ENCODE data around the gene SLC25A10.
A peak's percentile ranks its signal among the peaks of the same experiment; 100 is the strongest.

The SLC25A10 gene

GRCh38 chr17:81687770-81688541 lies 24.1 kb upstream of the SLC25A10 start:
- no peak for DNase-seq

GRCh38 chr17:81688616-81689015 lies 23.5 kb upstream of the SLC25A10 start:
- no peak for DNase-seq

- DNase-seq, result no peak
Observed at GRCh38 chr17:81690066-81690465, 22.0 kb upstream of the SLC25A10 start.

GRCh38 chr17:81690549-81690948 lies 21.5 kb upstream of the SLC25A10 start:
- no peak for DNase-seq

GRCh38 chr17:81691196-81691595 lies 20.9 kb upstream of the SLC25A10 start:
- DNase-seq, result no peak

- no peak for DNase-seq
Observed at GRCh38 chr17:81691608-81692007, 20.5 kb upstream of the SLC25A10 start.

GRCh38 chr17:81693509-81694210 lies 18.4 kb upstream of the SLC25A10 start:
- DNase-seq, result no peak

GRCh38 chr17:81694810-81695209 lies 17.3 kb upstream of the SLC25A10 start:
- DNase-seq, result no peak

GRCh38 chr17:81695211-81695610 lies 16.9 kb upstream of the SLC25A10 start:
- DNase-seq, result no peak

GRCh38 chr17:81695801-81696200 lies 16.3 kb upstream of the SLC25A10 start:
- DNase-seq, result no peak

- DNase-seq, result no peak
Observed at GRCh38 chr17:81696218-81696941, 15.7 kb upstream of the SLC25A10 start.

- no peak for DNase-seq
Observed at GRCh38 chr17:81697261-81698044, 14.6 kb upstream of the SLC25A10 start.

GRCh38 chr17:81700353-81701287 lies 11.5 kb upstream of the SLC25A10 start:
- DNase-seq, result no peak

GRCh38 chr17:81701288-81702071 lies 10.6 kb upstream of the SLC25A10 start:
- DNase-seq, result peak; percentile 39

GRCh38 chr17:81702934-81703746 lies 8.9 kb upstream of the SLC25A10 start, which contains the start of gene MRPL12:
Gene MRPL12, plus strand, starts transcription at chr17:81703367. Its CDS starts 135 bp downstream, at chr17:81703502.
- DNase-seq, result peak; percentile 95

- DNase-seq, result no peak
Observed at GRCh38 chr17:81703747-81704654, 8.1 kb upstream of the SLC25A10 start.

- DNase-seq, result no peak
Observed at GRCh38 chr17:81705518-81706231, 6.4 kb upstream of the SLC25A10 start.

GRCh38 chr17:81706232-81706611 lies 5.9 kb upstream of the SLC25A10 start:
- DNase-seq, result no peak

Data from RPMI8226 (cell line).